Adrenal gland (tissue), 12 donors: Measurements from ENCODE around the gene GATC. TPM values are rescaled to one million over a fixed set of nuclear protein-coding genes. Genes with fewer than 3 reads are reported as not detected.
A peak's percentile ranks its signal among the peaks of the same experiment; 100 is the strongest.

ENCODE experiments used
- DNase-seq, 7 donors: peaks; one replicate each; pipeline ENCODE4 v3.0.0-alpha.2; 2019 to 2020
- H3K27ac ChIP-seq, 5 donors: fragments of 200-600 bp; sonication (generic) in 4 of 5; 1 replicate in 3 of 5; 2 replicates in 2 of 5; pipeline versions ENCODE4 v1.5.1 to v1.8.0; 2016 to 2020; ENCODE audit warnings: mild to moderate bottlenecking in 1 of 5
- H3K27me3 ChIP-seq: fragments of 200-600 bp; 2 replicates; pipeline ENCODE4 v1.8.0; 2021
- H3K36me3 ChIP-seq, 2 donors: fragments of 200-600 bp; replicated peaks in 1 of 2; 1 replicate in 1 of 2; 2 replicates in 1 of 2; pipeline versions ENCODE4 v1.5.1 to v1.8.0; 2018 to 2022
- H3K4me1 ChIP-seq, 2 donors: fragments of 200-600 bp; replicated peaks in 1 of 2; 1 replicate in 1 of 2; 2 replicates in 1 of 2; pipeline versions ENCODE4 v1.5.1 to v1.8.0; 2018 to 2021
- H3K4me3 ChIP-seq, 4 donors: fragments of 200-600 bp; sonication (generic) in 3 of 4; one replicate each; pipeline ENCODE4 v1.5.1; 2016 to 2018
- H3K9me3 ChIP-seq, 3 donors: fragments of 200-600 bp; sonication (generic) in 1 of 3; replicated peaks in 1 of 3; 1 replicate in 2 of 3; 2 replicates in 1 of 3; pipeline versions ENCODE4 v1.5.1 to v1.8.0; 2016 to 2021
- POLR2A ChIP-seq, 2 donors: fragments of 450-650 bp; IDR thresholded peaks; one replicate each; pipeline ENCODE4 v1.6.1; 2017; ENCODE audit warnings: antibody characterized with exemption in 2 of 2, mild to moderate bottlenecking in 2 of 2, moderate library complexity in 1 of 2
- WGBS, 4 donors: extraction: QIAGEN DNeasy Blood & Tissue Kit in 2 of 4; methylation state at CpG; one replicate each; pipeline versions ENCODE4 v1.1.5 to v1.1.7; 2013 to 2017; 5-methylcytosine and 5-hydroxymethylcytosine counted together
- intact Hi-C, 2 donors: fragments of 100-400 bp; cut with DNase I; formaldehyde crosslinking; loops; one replicate each; pipeline versions ENCODE4 v1.14.1 to v1.15.0; 2022 to 2023
- polyA plus RNA-seq, 3 donors: library from polyadenylated mRNA; stranded (reverse); fragments of 200-250 nt in 2 of 3; fragments of 350-450 nt in 1 of 3; fragmentation: Illumina TruSeq in 1 of 3; extraction: RNeasy Lipid Tissue Mini Kit (QIAGEN cat#74804) in 1 of 3; gene quantifications; one replicate each; pipeline ENCODE4 v1.2.3, GENCODE V29; 2013 to 2014
- total RNA-seq, 9 donors: library from RNA; depleted of rRNA in 4 of 9; stranded (reverse); fragments of >200 nt in 4 of 9; fragments of 120-200 nt in 1 of 9; fragmentation: NEBNext Ultra II Directional in 1 of 9; extraction: Animal tissue kit (Norgen Biotek cat#: 25700) in 1 of 9; gene quantifications; one replicate each; pipeline versions ENCODE4 v1.1.0 to v1.2.4, GENCODE V29; 2013 to 2023
- TF ChIP-seq, protein P1 (sequence below), 6 experiments: fragments of 450-650 bp in 4 of 6; fragments of 200-600 bp in 2 of 6; sonication (generic) in 1 of 6; IDR thresholded peaks; 1 replicate in 5 of 6; 2 replicates in 1 of 6; pipeline versions ENCODE4 v1.5.1 to v1.8.0; 2016 to 2021; ENCODE audit warnings: antibody characterized with exemption in 6 of 6, mild to moderate bottlenecking in 2 of 6, moderate library complexity in 1 of 6
- donor health status: healthy with polysubstance abuse.
- donor health status: Bipolar disorder and iron deficiency.
- donor health status: DM: yes; HTN: yes; CAD: no.
- donor health status: DM: no; HTN: no; CAD: no.
- donor health status: DM: no; HTN: no; CAD: no.
- donor health status: DM: yes; HTN: yes; CAD: no.

Gene GATC
- total and polyA plus RNA-seq, 12 donors, result 9.0 to 43.6 (median 30.2) TPM

DNA sequence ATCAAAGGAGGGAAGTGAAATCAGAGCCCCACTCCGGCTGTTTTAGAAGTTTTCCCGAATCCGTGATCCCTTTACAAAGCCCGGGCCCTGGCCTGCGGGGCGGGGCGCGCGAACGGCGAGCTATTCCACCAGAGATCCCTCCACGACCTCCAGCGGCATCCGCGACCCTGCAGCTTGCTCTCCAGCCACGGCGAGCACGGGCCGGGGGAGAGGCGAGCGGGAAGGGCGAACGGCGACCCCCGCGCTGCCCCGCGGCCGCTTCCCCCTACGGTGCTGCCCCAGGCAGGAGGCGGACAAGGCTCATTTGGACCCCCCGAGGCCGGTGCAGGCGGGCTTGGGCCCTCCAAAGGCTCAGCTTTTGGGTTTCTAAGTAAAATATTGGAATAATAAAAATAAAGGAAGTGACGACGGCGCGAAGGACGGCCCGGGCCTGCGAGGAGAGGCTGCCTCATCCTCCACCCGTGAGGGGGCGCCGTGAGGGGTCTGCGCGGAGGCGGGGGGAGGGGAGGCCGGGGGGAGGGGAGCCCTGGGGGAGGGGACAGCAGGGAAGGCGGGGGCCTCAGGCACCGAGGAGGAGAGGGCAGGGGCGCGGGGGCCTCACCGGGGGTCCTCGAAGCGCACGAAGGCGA is 22.7 kb downstream of the GATC start:
- H3K27ac ChIP-seq, result peak overlapping the region; percentile 70 to 97 (median 93)
- intact Hi-C loops, result loop anchor here in 1 of 2 donors (10.0 kb wide), 1 partner anchor 96 kb away; no protein-coding TSS in a partner anchor
- DNase-seq, result peak; percentile 25 to 62 (median 48)
- peak overlapping the region; percentile 55 to 87 (median 85) for H3K4me3 ChIP-seq
- H3K4me1 ChIP-seq, result peaks cover 6 to 36% of the 10 kb centered on the region in 2 donors
- TF ChIP-seq POLR2A (IDR thresholded peaks at IDR 0.05), result no peak
- H3K27me3 ChIP-seq, result no peaks in the 10 kb centered on the region
- no peaks in the 10 kb centered on the region for H3K9me3 ChIP-seq
- WGBS, 4 donors, result 1% methylated on average over 18 to 57 of the region's 57 CpGs
- H3K36me3 ChIP-seq, result peaks cover 0 to 19% of the 10 kb centered on the region in 2 donors

DNA sequence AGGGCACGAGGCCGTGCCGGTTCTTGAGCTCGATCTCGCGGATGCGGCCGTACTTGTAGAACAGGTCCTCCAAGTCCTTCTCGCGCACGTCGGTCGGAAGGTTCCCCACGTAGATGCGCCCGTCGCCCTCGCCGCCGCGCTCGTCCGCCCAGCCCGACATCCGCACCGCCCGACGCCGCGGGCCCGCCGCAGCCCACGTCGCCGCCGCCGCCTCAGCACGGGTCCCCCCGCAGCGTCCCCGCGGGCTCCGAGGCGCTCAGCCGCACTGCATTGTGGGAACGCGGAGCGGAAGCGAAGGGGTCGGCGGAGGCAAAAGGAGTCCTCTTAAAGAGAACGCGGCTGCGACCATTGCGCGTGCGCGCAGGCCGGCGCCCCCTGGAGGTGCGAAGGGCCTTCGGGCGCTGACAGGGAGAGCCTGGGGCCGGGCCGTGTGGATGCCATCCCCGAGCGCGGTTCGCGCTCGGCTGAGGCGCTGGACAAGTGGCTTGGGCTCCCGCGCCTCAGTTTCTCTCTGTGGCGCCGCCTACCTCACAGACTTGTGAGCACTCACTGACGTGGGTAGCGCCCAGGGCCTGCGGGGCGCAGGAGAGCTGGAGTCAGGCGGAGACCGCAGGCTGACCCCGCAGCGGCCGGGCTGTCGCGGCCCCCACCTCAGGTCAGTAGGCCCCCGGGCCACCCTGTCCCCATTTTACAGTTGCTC is 23.4 kb downstream of the GATC start, which contains the start of gene SRSF9:
SRSF9 (minus strand) TSS at position 299 of the 700 bp plus-strand sequence; CDS start at position 160, 139 bp downstream.
- H3K27me3 ChIP-seq, result no peaks in the 10 kb centered on the region
- TF ChIP-seq, protein P1, sequence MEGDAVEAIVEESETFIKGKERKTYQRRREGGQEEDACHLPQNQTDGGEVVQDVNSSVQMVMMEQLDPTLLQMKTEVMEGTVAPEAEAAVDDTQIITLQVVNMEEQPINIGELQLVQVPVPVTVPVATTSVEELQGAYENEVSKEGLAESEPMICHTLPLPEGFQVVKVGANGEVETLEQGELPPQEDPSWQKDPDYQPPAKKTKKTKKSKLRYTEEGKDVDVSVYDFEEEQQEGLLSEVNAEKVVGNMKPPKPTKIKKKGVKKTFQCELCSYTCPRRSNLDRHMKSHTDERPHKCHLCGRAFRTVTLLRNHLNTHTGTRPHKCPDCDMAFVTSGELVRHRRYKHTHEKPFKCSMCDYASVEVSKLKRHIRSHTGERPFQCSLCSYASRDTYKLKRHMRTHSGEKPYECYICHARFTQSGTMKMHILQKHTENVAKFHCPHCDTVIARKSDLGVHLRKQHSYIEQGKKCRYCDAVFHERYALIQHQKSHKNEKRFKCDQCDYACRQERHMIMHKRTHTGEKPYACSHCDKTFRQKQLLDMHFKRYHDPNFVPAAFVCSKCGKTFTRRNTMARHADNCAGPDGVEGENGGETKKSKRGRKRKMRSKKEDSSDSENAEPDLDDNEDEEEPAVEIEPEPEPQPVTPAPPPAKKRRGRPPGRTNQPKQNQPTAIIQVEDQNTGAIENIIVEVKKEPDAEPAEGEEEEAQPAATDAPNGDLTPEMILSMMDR (IDR thresholded peaks at IDR 0.05), result peak; percentile 53 to 88 (median 78)
- TF ChIP-seq POLR2A (IDR thresholded peaks at IDR 0.05), result peak; percentile 77 to 82
- peak within 1 kb of the TSS; percentile 67 to 87 (median 85) for H3K4me3 ChIP-seq
- H3K36me3 ChIP-seq, result peaks cover 0 to 13% of the 10 kb centered on the region in 2 donors
- peak within 1 kb of the TSS; percentile 70 to 97 (median 93) for H3K27ac ChIP-seq
- intact Hi-C loops, result loop anchor here in 1 of 2 donors (10.0 kb wide), 1 partner anchor 95 kb away; no protein-coding TSS in a partner anchor
- no peaks in the 10 kb centered on the region for H3K9me3 ChIP-seq
- DNase-seq, result peak; percentile 95 to 97 (median 95)
- peaks cover 6 to 41% of the 10 kb centered on the region in 2 donors for H3K4me1 ChIP-seq
- 0 to 13% (median 0%) methylated on average over 3 to 88 of the region's 88 CpGs for WGBS, 4 donors

- no peaks in the 10 kb centered on the region for H3K9me3 ChIP-seq
- 67 to 70% (median 68%) methylated on average over 23 to 26 of the region's 26 CpGs for WGBS, 4 donors
- peaks cover 6 to 45% of the 10 kb centered on the region in 2 donors for H3K4me1 ChIP-seq
- H3K27ac ChIP-seq, result peak overlapping the region; percentile 11 to 97 (median 93)
- no peak for DNase-seq
- peak overlapping the region; percentile 35 to 87 (median 76) for H3K4me3 ChIP-seq
- H3K27me3 ChIP-seq, result no peaks in the 10 kb centered on the region
- TF ChIP-seq POLR2A (IDR thresholded peaks at IDR 0.05), result no peak
- TF ChIP-seq, protein P1 (IDR thresholded peaks at IDR 0.05), result no peak
- intact Hi-C loops, result no loop called here
- peaks cover 0 to 6% of the 10 kb centered on the region in 2 donors for H3K36me3 ChIP-seq
These were observed 24.0 kb downstream of the GATC start for GRCh38 chr12:120470150-120470784.

DNA sequence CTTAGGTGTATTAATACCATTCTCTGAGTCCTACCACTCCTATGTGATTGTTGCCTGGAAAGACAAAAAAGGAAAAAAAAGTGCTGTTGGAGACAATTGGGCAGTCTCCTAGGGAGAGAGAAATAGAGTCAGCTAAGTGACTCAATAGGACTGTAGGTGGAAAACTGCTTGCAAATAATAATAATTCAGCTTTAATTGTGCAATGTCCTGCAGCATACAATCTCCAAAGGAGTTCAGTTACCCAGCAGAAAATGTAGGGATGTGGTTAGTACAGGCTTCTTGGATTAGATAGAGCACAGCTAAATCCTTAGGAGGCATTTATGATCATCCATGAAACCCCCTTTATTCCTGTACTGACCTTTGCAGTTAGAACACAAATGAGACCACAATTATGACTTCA is 26.3 kb downstream of the GATC start:
- no peaks in the 10 kb centered on the region for H3K27me3 ChIP-seq
- intact Hi-C loops, result no loop called here
- no peaks in the 10 kb centered on the region for H3K9me3 ChIP-seq
- TF ChIP-seq, protein P1 (IDR thresholded peaks at IDR 0.05), result no peak
- TF ChIP-seq POLR2A (IDR thresholded peaks at IDR 0.05), result no peak
- no peak overlapping the region for H3K27ac ChIP-seq
- H3K36me3 ChIP-seq, result no peaks in the 10 kb centered on the region
- H3K4me3 ChIP-seq, result no peak overlapping the region
- peaks cover 6 to 26% of the 10 kb centered on the region in 2 donors for H3K4me1 ChIP-seq
- DNase-seq, result no peak
